Measurements from ENCODE around the gene MCL1. TPM values are rescaled to one million over a fixed set of nuclear protein-coding genes. Genes with fewer than 3 reads are reported as not detected.
A peak's percentile ranks its signal among the peaks of the same experiment; 100 is the strongest.

MCL1 gene
- total RNA-seq, 1 donor from 2014 or later = 255 TPM

GRCh38 chr1:150558303-150558704, 21.1 kb downstream of the MCL1 start:
- peaks cover 35% of the 10 kb centered on the region for H3K4me1 Mint-ChIP-seq (ENCODE audit: low read depth)
- no peaks in the 10 kb centered on the region for H3K27me3 Mint-ChIP-seq (ENCODE audit: low read depth)
- TF ChIP-seq, protein P1, sequence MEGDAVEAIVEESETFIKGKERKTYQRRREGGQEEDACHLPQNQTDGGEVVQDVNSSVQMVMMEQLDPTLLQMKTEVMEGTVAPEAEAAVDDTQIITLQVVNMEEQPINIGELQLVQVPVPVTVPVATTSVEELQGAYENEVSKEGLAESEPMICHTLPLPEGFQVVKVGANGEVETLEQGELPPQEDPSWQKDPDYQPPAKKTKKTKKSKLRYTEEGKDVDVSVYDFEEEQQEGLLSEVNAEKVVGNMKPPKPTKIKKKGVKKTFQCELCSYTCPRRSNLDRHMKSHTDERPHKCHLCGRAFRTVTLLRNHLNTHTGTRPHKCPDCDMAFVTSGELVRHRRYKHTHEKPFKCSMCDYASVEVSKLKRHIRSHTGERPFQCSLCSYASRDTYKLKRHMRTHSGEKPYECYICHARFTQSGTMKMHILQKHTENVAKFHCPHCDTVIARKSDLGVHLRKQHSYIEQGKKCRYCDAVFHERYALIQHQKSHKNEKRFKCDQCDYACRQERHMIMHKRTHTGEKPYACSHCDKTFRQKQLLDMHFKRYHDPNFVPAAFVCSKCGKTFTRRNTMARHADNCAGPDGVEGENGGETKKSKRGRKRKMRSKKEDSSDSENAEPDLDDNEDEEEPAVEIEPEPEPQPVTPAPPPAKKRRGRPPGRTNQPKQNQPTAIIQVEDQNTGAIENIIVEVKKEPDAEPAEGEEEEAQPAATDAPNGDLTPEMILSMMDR (IDR thresholded peaks at IDR 0.05) = no peak
- no peak overlapping the region for H3K27ac Mint-ChIP-seq (ENCODE audit: unreplicated experiment)
- no peaks in the 10 kb centered on the region for H3K36me3 Mint-ChIP-seq (ENCODE audit: low read depth)
- no peak overlapping the region for H3K4me3 Mint-ChIP-seq (ENCODE audit: unreplicated experiment)
- H3K9me3 Mint-ChIP-seq (ENCODE audit: low read depth) = no peaks in the 10 kb centered on the region
- no peak for DNase-seq (ENCODE audit: low spot score)

GRCh38 chr1:150557813-150558212, 21.6 kb downstream of the MCL1 start:
- no peak for DNase-seq (ENCODE audit: low spot score)
- Mint-ChIP-seq H3K9me3 (ENCODE audit: low read depth) (no peaks in the 10 kb centered on the region), H3K4me3 (ENCODE audit: unreplicated experiment) (no peak overlapping the region), H3K36me3 (ENCODE audit: low read depth) (no peaks in the 10 kb centered on the region), H3K4me1 (ENCODE audit: low read depth) (peaks cover 31% of the 10 kb centered on the region), H3K27ac (ENCODE audit: unreplicated experiment) (no peak overlapping the region), H3K27me3 (ENCODE audit: low read depth) (no peaks in the 10 kb centered on the region)
- TF ChIP-seq, protein P1 (IDR thresholded peaks at IDR 0.05) = no peak

DNA sequence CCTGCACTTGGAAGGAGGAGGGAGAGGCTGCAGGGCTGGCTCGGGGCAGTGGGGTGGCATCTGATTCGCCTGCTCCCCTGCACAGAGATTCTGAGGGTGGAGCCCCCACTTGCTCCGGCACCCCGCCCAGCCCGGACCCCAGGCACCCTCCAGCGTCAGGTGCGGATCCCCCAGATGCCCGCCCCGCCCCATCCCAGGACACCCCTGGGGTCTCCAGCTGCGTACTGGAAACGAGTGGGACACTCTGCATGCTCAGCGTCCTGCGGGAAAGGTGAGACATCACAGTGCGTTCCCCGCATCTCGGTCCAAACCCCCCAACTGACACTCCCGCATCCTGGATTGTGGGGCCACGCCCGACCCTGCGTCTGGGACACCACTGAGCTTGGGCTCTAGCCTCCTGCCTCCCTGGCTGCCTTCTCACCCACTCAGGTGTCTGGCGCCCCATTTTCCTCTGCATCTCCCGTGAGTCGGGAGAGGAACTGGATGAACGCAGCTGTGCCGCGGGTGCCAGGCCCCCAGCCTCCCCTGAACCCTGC, 22.3 kb downstream of the MCL1 start:
- Mint-ChIP-seq H3K36me3 (ENCODE audit: low read depth) (no peaks in the 10 kb centered on the region), H3K9me3 (ENCODE audit: low read depth) (no peaks in the 10 kb centered on the region), H3K27ac (ENCODE audit: unreplicated experiment) (no peak overlapping the region), H3K27me3 (ENCODE audit: low read depth) (no peaks in the 10 kb centered on the region), H3K4me1 (ENCODE audit: low read depth) (peaks cover 31% of the 10 kb centered on the region), H3K4me3 (ENCODE audit: unreplicated experiment) (no peak overlapping the region)
- TF ChIP-seq, protein P1 (IDR thresholded peaks at IDR 0.05) = no peak
- DNase-seq (ENCODE audit: low spot score) = no peak

DNA sequence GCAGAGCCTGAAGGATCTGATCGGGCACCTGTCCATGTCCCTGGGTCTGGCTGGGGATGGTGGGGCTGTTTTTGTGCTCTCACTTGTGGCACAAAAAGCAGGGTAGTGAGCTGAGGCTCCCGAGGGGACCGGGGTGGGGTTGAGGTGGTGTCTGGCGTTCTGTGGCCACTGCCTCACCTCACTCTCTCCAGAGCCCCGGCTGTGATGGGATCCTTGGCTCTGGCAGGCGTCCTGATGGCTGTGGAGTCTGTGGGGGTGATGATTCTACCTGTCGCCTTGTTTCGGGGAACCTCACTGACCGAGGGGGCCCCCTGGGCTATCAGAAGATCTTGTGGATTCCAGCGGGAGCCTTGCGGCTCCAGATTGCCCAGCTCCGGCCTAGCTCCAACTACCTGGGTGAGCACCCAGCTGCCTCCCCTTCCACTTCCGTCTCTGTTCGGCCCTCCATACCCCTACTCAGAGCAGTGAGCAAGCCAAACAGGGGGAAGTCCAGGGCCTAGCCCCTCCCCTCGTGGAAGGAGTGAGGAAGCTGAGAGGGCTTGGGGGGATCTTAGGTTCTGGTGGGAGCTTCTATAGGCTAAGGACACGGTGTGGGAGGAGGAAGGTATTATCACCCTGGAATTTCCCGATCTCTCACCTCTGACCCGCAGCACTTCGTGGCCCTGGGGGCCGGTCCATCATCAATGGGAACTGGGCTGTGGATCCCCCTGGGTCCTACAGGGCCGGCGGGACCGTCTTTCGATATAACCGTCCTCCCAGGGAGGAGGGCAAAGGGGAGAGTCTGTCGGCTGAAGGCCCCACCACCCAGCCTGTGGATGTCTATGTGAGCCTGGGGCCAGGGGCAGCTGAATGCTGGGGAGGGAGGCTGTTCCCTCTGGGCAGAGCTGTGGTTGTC, 23.2 kb downstream of the MCL1 start:
- DNase-seq (ENCODE audit: low spot score) = peak; percentile 69
- H3K36me3 Mint-ChIP-seq (ENCODE audit: low read depth) = no peaks in the 10 kb centered on the region

More for the DNA sequence above, 23.2 kb downstream of the MCL1 start:
- TF ChIP-seq, protein P1 (IDR thresholded peaks at IDR 0.05) = no peak
- H3K9me3 Mint-ChIP-seq (ENCODE audit: low read depth) = no peaks in the 10 kb centered on the region
- H3K27ac Mint-ChIP-seq (ENCODE audit: unreplicated experiment) = no peak overlapping the region
- no peak overlapping the region for H3K4me3 Mint-ChIP-seq (ENCODE audit: unreplicated experiment)
- no peaks in the 10 kb centered on the region for H3K27me3 Mint-ChIP-seq (ENCODE audit: low read depth)
- H3K4me1 Mint-ChIP-seq (ENCODE audit: low read depth) = peaks cover 31% of the 10 kb centered on the region

All from chondrocyte (in vitro differentiated cells).